DOHH2 (cell line): Measurements from ENCODE around the gene ST6GALNAC1.
A peak's percentile ranks its signal among the peaks of the same experiment; 100 is the strongest.

ENCODE experiments used
- H3F3A ChIP-seq: fragments of 200-600 bp; sonication (generic), shearing (Covaris generic); 2 replicates; pipeline ENCODE4 v1.6.0; 2016; ENCODE audit warnings: antibody characterized with exemption, mild to moderate bottlenecking; ENCODE audit not compliant: control insufficient read depth, insufficient read depth
- H3K27ac ChIP-seq: fragments of 200-600 bp; sonication (generic); 2 replicates; pipeline ENCODE4 v1.5.1; 2014; ENCODE audit warnings: low read depth, mild to moderate bottlenecking, low read length, moderate library complexity
- H3K27me3 ChIP-seq: fragments of 200-600 bp; sonication (generic); 2 replicates; pipeline ENCODE4 v1.6.1; 2014; ENCODE audit warnings: mild to moderate bottlenecking, low read length, mixed read lengths; ENCODE audit not compliant: control insufficient read depth
- H3K36me3 ChIP-seq: fragments of 200-600 bp; sonication (generic); 2 replicates; pipeline ENCODE4 v1.6.1; 2014; ENCODE audit warnings: mild to moderate bottlenecking, low read length, moderate library complexity, mixed read lengths; ENCODE audit not compliant: control insufficient read depth
- H3K4me1 ChIP-seq: fragments of 200-600 bp; sonication (generic); 2 replicates; pipeline ENCODE4 v1.6.1; 2014; ENCODE audit warnings: mild to moderate bottlenecking, low read length, mixed read lengths; ENCODE audit not compliant: control insufficient read depth
- H3K4me2 ChIP-seq: fragments of 200-600 bp; sonication (generic); 2 replicates; pipeline ENCODE4 v1.6.0; 2014; ENCODE audit warnings: mild to moderate bottlenecking, low read length, moderate library complexity
- H3K4me3 ChIP-seq: fragments of 200-600 bp; sonication (generic); 2 replicates; pipeline ENCODE4 v1.5.1; 2014; ENCODE audit warnings: mild to moderate bottlenecking, low read length, mixed read lengths
- H3K79me2 ChIP-seq: fragments of 200-600 bp; sonication (generic); 2 replicates; pipeline ENCODE4 v1.6.1; 2014; ENCODE audit warnings: mild to moderate bottlenecking, low read length, mixed read lengths; ENCODE audit not compliant: control insufficient read depth
- H3K9me2 ChIP-seq: fragments of 200-600 bp; sonication (generic); replicated peaks from 2 replicates; pipeline ENCODE4 v1.6.1; 2014; ENCODE audit warnings: mild to moderate bottlenecking, low read length, mixed read lengths; ENCODE audit not compliant: control insufficient read depth
- H3K9me3 ChIP-seq: fragments of 200-600 bp; sonication (generic); 2 replicates; pipeline ENCODE4 v1.6.1; 2014; ENCODE audit warnings: antibody characterized with exemption, low read length, mixed read lengths; ENCODE audit not compliant: control insufficient read depth, insufficient read depth
- H4K20me1 ChIP-seq: fragments of 200-600 bp; sonication (generic); 2 replicates; pipeline ENCODE4 v1.6.0; 2014; ENCODE audit warnings: low read depth, mild to moderate bottlenecking, antibody characterized with exemption, low read length, moderate library complexity; ENCODE audit not compliant: control insufficient read depth, insufficient read depth
- EZH2phosphoT487 ChIP-seq: fragments of 200-600 bp; sonication (generic); IDR thresholded peaks from 2 replicates; pipeline ENCODE4 v1.6.1; 2017; ENCODE audit warnings: borderline replicate concordance, mild to moderate bottlenecking, antibody characterized with exemption, low read length, moderate library complexity, mixed read lengths
- TF ChIP-seq, protein P1 (sequence below): fragments of 200-600 bp; sonication (generic); IDR thresholded peaks from one replicate; pipeline ENCODE4 v1.5.1; 2014; ENCODE audit warnings: antibody characterized with exemption, mild to moderate bottlenecking, low read depth, low read length; ENCODE audit not compliant: poor library complexity, severe bottlenecking

Gene ST6GALNAC1

DNA sequence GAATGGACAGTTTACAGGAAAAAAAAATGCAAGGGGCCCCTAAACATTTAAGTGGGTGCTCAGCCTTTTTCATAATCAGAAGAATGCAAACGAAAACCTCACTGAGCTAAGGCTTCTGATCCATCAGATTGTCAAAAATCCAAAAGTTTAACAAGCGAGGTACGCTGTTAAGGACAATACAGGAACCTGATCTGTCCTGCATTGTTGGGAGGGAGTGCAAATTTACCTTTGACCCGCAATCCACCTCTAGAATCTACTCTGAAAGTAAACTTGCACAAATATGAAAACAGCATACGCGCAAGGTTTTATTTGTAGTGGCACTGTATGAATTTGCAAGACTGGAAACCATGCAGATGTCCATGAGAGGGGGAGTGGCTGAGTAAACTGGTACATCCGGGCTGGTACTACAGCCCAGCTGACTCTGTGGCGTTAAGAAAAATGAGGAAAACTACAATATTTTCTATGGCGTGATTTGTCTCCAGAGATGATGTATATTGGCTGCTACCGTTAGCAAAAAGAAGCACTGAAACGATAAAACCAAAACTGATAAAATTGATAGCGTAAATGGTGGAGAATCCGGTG is 28.8 kb upstream of the ST6GALNAC1 start:
- H3K4me3 ChIP-seq = peak overlapping the region; percentile 90
- H3K79me2 ChIP-seq = peaks cover 8% of the 10 kb centered on the region
- no peak for TF ChIP-seq EZH2phosphoT487
- TF ChIP-seq, protein P1, sequence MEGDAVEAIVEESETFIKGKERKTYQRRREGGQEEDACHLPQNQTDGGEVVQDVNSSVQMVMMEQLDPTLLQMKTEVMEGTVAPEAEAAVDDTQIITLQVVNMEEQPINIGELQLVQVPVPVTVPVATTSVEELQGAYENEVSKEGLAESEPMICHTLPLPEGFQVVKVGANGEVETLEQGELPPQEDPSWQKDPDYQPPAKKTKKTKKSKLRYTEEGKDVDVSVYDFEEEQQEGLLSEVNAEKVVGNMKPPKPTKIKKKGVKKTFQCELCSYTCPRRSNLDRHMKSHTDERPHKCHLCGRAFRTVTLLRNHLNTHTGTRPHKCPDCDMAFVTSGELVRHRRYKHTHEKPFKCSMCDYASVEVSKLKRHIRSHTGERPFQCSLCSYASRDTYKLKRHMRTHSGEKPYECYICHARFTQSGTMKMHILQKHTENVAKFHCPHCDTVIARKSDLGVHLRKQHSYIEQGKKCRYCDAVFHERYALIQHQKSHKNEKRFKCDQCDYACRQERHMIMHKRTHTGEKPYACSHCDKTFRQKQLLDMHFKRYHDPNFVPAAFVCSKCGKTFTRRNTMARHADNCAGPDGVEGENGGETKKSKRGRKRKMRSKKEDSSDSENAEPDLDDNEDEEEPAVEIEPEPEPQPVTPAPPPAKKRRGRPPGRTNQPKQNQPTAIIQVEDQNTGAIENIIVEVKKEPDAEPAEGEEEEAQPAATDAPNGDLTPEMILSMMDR = no peak
- H3K4me1 ChIP-seq = peaks cover 19% of the 10 kb centered on the region
- H3K27me3 ChIP-seq = peaks cover 11% of the 10 kb centered on the region
- peak overlapping the region; percentile 60 for H3K27ac ChIP-seq
- H3F3A ChIP-seq = no peaks in the 10 kb centered on the region
- no peaks in the 10 kb centered on the region for H4K20me1 ChIP-seq
- H3K9me3 ChIP-seq = no peaks in the 10 kb centered on the region; the same call in 1 of the 2 replicates
- H3K36me3 ChIP-seq = peaks cover 4% of the 10 kb centered on the region; the same call in 1 of the 2 replicates
- no peaks in the 10 kb centered on the region for H3K9me2 ChIP-seq
- H3K4me2 ChIP-seq = peak overlapping the region; percentile 90

DNA sequence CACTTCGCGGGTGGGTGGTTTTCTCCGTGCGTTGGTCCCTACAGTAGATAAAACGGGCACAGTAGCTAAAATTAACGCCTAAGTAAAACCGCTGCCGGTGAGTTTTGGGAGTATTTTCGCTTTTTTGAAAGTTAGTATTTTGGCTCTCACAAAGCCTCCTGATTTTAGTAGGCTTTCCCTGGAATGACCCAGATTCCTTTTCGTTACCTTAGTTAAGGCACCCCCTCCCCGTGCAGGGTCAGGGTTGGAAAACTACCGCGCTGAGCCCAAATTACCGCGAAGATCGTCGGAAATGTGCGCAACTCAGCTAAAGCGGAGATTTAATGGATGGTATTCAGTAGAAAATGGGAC is 28.3 kb upstream of the ST6GALNAC1 start:
- peaks cover 13% of the 10 kb centered on the region for H3K27me3 ChIP-seq
- H3K4me3 ChIP-seq = peak overlapping the region; percentile 90
- no peak for TF ChIP-seq EZH2phosphoT487
- TF ChIP-seq, protein P1 = no peak
- peak overlapping the region; percentile 90 for H3K4me2 ChIP-seq
- no peaks in the 10 kb centered on the region; the same call in 1 of the 2 replicates for H3K9me3 ChIP-seq
- H3K9me2 ChIP-seq = no peaks in the 10 kb centered on the region
- peaks cover 4% of the 10 kb centered on the region; the same call in 1 of the 2 replicates for H3K36me3 ChIP-seq
- no peaks in the 10 kb centered on the region for H3F3A ChIP-seq
- peaks cover 8% of the 10 kb centered on the region for H3K79me2 ChIP-seq
- no peaks in the 10 kb centered on the region for H4K20me1 ChIP-seq
- peaks cover 19% of the 10 kb centered on the region for H3K4me1 ChIP-seq
- peak overlapping the region; percentile 60 for H3K27ac ChIP-seq

DNA sequence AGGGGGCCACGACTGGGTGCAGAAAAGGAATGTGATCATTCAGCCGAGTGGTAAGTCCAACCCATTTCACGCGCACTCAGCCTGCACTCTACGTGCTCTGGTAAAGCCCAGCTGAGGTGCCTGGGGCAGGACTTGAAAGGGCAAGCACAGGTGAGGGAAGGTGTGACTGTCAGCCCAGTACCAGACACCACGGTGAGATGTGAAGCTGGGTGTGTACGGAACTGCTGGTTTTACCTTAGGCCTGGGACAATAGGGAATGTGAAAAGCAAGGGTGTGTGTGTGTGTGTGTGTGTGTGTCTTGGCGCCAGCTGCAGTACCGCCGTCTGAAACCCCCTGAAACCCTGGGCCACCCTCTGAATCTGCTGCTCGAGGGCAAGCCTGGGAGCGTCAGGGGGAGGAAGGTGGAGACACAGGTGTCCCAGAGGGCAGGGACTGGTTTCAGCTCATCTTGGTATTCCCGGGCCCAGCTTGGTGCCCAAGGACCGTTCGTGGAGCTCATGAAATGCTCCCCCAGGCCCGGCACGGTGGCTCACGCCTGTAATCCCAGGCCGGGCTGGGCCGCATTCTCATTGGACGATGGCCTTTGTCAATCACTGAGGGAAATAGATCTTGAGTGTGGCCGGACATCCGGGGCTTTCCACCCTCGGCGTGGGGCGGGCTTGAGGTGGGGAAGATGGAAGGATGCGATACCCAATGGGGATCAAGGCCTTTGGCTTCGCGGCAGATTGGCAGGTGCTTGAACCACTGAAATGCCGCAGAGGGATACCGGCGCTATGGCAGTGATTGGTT is 27.8 kb upstream of the ST6GALNAC1 start:
- Histone ChIP-seq H3K9me2 (no peaks in the 10 kb centered on the region), H3K79me2 (peaks cover 8% of the 10 kb centered on the region), H3K4me2 (peak overlapping the region; percentile 90), H3K36me3 (peaks cover 4% of the 10 kb centered on the region; the same call in 1 of the 2 replicates), H4K20me1 (no peaks in the 10 kb centered on the region), H3K4me3 (peak overlapping the region; percentile 90), H3K4me1 (peaks cover 19% of the 10 kb centered on the region), H3K9me3 (no peaks in the 10 kb centered on the region; the same call in 1 of the 2 replicates), H3K27ac (no peak overlapping the region; the same call in 1 of the 2 replicates), H3F3A (no peaks in the 10 kb centered on the region), H3K27me3 (peaks cover 15% of the 10 kb centered on the region)
- TF ChIP-seq, protein P1 = no peak
